ENCODE measurements around the gene FARP2.
A peak's percentile ranks its signal among the peaks of the same experiment; 100 is the strongest.

The FARP2 gene

DNA sequence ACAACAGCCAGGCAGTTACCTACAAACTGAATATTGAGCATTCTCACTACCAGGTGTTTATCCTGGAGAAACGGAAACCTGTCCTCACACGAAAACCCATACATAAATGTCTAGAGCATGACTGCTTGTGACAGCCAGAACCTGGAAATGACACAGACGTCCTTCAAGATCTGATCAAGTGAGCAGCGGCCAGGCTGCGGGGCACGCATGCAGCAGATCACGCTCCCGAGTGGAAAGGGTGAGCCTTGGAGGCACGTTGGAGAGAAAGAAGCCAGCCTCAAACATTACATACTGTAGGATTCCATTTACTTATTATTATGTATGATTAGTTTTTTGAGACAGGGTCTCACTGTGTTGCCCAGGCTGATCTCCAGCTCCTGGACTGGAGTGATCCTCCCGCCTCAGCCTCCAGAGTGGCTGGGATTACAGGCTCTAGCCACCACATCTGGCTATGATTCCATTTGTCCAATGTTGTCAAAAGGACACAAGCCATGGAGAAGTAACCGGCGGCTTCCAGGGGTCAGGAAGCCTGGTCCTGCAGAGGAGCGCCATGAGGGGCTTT lies 175.2 kb downstream of the FARP2 start:
- DNase-seq: no peak

DNA sequence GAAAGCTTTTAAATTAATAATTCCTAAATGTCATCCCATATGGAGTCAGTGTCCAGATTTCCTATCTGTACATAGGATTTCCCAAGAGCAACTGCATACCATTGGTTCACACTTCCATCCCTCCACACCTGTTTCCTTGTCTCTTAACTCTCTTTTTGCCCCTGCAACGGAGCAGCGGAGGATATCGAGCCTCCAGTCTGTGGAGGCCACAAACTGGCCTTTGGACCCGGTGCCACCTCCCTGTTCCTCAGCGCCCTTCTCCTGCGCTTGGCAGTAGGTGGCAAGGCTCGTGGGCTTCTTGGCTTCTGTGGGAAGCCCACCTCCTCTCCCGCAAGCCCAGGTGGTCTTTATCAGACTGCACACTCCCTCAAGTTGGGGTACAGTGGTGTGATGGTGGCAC lies 176.1 kb downstream of the FARP2 start:
- DNase-seq: no peak

DNA sequence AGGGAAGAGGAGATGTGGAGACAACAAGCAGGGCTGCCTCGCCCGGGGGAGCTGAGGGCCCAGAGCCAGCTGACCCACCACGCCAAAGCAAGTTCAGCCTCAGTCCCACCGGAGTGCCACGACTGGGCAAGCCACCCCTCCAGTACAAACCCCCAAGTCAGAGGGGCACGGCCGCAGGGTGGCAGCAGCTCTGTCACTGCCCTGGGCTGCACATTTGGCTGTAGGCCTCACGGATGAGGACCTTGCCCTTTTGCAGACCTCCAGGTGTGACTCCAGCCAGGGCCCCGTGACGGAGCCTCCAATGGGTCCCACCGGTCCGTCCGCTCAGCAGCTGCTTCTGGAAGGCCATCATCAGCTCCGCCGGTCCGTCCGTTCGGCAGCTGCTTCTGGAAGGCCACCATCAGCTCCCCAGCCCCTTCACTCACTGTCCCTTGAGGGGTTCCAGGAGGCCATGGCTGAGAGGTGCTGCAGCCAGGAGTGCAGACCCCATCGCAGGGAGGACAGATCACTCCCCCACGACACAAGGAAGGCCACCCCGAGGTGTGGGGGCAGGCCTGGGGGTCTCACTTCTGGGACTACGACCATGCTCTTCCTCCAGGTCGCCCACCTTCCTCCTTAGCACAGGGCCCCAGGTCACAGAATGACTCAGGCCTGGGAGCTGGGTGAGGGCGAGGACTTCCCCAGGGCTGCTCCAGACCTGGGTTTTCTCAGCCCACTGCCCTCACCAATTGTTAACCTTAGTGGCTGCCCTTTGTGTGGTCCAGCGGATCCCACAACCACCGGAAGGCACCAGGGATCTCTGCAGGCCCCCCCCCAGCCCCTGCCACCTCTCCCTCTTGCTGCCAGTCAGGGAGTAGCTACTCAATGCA lies 176.9 kb downstream of the FARP2 start:
- no peak for DNase-seq

DNA sequence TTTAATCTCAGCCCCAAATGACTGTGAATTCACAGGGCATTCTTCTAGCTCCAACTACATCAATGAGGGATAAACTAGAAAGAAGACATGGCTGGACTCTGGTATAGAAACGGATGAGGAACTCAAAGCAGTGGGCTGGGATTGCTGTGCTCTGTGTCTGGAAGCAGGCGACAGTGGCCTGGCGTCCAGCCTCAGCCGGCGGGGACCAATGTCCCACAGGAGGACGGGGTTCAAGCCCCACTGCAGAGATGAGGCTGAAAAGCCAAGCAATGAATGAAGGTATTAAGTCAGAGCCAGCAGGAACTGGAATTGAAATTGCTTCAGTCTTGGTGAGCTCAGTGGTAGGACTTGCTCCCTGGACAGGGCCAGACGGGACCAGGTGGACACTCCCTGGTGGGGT lies 178.2 kb downstream of the FARP2 start:
- no peak for DNase-seq

DNA sequence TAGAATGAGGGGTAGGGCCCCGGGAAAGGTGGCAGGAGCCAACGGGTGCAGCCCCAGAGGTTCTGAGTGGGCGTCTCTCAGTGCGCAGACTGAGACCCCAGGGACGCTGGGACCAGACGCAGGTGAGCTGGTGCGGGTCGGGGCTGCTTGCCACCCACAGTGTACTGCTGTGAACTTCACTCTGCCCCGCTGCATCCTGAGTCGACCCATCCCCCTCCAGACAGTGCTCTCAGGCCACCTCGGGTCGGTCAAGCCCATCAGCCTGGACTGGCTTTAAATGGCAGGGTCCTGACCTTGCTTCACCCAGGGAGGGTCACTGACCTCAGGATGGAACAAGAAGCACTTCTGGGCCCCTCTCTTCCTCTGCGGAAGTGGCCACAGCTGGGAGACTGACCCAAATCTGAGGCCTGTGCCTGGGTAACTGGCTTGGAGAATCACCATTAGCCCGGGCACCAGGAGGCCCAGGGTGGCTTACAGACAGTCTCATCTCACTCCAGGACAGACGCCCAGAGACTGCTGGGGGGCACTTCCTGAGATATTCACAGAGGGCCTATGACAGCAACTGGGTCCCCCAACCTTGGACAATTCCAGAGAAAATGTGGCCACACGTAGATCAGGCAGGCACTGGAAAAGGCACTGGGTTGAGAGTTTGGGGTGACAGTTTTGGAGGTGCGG lies 178.8 kb downstream of the FARP2 start:
- no peak for DNase-seq

DNA sequence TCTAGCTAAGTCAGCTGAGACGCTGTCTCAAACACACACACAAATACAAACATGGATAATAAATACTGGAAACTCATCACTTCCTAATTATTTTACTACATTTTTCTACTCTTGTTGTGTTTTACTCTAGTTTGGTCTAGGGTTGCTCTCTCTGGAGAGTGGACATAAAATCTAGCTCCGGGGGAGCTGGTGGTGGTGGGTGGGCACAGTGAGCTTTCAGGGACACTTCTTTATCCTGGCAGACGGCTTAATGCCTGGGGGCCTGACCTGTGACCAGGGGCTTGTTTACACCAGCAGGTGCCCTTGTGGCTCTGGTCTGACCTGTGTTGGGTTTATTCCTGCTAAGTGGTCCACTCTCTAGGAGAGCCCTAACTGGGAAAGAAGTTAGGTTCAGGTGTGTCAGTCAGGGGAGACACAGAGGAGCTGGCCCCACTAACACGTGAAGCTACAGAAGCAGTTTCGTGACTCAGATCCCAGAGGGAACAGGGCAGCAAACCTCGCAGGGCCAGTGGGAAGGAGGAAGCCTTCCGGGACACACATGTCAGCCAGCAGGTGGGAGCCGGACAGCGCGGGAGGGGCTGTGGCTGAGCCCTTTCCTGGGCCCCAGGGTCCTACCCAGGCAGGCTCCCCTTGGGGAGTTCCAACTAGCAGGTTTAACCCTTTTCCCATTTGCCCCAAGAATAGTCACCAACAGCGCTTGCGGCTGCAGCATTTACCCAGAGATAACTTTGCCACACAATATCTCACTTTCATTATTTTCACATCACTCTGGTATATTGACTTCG lies 180.0 kb downstream of the FARP2 start:
- DNase-seq: no peak

DNA sequence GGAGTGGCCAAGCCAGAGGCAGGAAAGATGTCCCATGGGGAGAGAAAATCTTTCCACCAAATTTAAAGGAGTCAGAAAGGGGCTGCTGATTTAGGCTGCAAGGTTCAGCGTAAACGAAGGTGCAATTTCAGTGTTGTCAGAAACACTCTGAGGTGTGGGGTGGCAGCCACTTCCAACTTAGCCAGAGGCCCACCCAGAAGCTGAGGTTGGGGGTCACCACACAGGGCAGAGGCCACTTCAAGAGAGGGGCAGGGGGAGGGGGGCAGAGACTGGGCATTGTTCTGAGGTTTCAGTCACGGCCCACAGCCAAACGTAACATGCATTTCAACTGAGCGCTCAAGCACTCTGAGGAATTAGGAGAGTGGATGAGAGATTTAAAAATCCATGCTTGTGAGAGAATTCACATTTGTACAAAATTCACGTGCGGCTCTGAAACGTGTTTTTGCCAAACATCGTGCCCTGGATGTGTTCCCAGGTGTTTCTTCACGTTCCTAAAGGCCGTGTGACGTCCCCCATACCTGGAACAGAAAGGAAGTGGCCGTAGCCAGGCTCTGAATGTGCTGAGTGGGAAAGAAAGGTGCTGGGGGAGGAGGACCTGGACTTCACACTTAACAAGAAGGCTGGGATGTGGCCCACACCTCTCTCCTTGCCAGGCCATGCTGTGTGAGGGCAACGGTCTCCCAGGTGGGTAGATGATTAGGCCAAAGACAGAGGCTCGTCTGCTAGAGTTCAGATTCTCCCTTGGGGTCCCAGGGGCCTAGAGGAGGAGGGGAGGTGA lies 182.9 kb downstream of the FARP2 start:
- DNase-seq: no peak

DNA sequence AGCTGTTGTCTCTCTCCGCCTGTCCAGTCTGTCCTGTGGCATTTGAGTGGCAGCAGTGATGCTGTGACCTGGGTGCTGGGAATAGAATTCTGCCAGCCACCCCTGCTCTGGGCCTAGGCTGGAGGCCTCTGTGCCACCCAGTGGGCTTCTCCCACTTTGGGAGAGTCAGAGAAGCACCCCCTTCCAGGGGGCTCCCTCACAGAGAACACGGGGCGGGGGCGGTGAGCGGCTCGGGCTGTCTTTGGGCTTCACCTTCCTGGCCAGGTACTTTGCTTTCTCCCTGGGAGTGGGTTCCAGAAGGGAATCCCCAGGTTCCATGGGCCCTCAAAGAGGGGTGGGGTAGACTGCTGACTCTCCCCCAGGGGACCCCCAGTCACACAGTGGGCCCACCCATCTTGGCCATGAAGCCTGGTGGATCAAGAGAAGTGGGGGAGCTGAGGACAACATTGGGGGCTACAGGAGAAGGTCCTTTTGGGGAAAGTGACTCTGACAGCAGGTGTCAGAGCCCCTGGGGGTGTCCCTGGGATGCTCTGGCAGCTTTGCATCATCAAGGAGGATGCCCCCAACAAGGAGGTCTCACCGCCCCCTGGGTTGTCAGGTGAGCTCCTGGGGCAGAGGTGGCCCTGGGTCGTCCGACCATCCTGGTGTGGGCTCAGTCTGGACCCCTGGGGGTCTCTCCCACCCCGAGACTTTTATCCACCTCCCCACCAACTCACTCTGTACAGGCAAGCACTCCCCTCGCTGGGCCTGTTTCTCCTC lies 183.7 kb downstream of the FARP2 start:
- no peak for DNase-seq

DNA sequence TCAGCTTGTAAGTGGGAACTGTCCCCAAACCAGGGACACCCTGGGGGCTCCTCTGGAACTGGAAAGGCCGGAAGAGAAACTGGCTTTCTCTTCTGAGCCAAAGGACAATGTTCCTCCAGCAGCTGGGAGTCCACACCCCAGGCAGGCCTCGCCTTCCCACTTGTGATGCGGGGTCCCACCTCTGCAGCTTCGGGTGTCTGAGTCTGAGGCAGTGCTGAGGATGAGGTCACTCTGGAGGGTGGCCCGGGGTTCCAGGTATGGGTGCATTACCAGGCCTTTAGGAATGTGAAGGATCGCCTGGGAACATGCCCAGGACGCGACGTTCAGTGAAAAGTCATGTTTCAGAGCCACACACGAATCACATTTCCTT lies 184.3 kb downstream of the FARP2 start:
- no peak for DNase-seq

DNA sequence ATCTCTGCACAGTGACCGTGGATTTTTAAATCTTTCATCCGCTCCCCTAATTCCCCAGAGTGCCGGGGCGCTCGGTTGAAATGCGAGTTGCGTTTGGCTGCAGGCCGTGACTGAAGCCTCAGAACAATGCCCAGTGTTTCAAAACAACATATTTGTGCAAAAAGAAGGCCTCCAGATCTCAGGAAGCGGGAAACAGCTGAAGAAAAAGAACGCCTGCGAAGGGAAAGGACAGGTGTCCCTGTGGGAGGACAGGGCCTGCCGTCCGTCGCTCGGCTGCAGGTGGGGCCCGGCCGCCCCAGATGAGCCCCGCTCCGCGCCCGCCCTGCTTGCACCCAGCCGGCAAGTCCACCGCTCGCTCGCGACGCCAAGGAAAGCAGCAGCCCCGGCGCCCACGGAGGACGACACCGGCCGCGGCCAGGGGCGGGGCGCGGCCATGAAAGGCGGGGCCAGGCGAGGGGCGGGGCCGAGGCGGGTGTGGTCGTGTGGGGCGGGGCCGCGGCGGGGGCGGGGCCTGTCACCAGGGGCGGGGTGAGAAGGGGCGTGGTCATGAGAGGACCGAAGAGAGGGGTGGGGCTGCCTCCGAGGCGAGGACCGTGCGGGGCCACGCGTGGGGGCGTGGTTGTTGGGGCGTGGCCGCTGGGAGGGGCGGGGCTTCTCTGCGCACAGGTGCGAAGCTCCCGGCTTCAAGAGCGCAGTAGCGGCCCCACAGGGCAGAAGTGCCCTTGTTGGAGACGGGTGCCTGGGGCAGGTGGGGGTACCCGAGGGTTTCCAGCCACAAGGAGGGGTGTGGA lies 184.9 kb downstream of the FARP2 start:
- DNase-seq: peak in 36 of 58 donors; percentile 8 to 77 (median 44)

DNA sequence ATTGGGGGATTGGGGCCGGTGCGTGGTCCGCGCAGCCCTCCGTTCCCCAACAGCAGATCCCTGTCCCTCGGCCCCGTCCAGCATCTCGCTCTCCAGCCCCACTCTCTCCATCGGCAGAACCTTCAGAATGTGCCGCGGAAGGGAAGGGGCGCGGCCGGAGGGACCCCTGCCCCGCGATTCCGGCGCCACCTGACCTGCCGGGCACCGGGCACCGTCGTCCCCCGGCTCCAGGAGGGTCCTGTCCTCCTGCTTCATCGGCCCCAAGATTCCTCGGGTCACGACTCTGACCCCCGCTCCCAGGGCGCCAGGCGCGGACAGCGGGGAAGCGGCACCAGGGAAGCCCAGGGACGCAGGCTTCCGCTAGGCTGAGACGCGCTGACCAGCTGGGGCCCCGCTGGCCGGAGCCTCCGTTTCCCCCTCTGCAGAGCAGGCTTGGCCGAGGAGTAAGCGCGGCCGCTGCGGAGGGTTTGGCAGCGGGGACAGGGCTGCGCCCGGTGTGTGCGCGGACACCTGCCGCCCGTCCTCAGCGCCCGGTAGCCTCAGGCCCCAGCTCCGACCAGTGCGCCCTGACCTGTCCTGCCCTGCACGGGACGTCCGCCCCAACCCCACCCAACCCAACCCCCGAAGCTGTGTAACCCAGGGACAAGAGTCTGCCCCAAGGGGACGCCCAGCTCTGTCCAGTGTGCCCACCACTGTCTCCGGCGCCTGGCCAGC lies 185.6 kb downstream of the FARP2 start:
- DNase-seq: no peak

DNA sequence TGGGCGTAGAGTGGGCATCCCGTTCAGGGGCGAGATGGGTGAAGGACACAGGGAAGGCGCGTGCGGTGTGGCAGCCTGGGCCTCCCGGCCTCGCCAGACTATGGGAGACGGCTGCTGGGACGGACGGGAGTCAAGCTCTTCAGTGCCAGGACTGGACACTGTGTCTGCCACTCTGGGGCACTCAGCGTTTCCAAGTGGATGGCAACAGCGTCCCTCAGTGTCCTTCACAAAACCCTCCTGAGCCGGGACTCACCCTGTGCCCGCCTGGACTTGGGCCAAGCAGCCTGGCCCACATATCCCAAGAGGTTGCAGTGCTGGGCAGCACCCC lies 186.2 kb downstream of the FARP2 start:
- peak in 6 of 58 donors; percentile 16 to 36 (median 26) for DNase-seq

Measured in anterior cingulate cortex (tissue), 58 donors.